Prostate gland (tissue), 2 donors: ENCODE results near the gene TTPAL.

ENCODE experiments used
- POLR2A ChIP-seq: fragments of 450-650 bp; IDR thresholded peaks from one replicate; pipeline ENCODE4 v1.6.1; 2016; ENCODE audit warnings: antibody characterized with exemption, mild to moderate bottlenecking
- POLR2AphosphoS5 ChIP-seq: sonication (generic); formaldehyde crosslinking; IDR thresholded peaks from one replicate; pipeline ENCODE4 v1.6.1; 2017; ENCODE audit warnings: antibody characterized with exemption
- TF ChIP-seq, protein P1 (sequence below), 4 experiments: fragments of 200-600 bp in 2 of 4; fragments of 450-650 bp in 2 of 4; sonication (generic) in 2 of 4; IDR thresholded peaks; 1 replicate in 3 of 4; 2 replicates in 1 of 4; pipeline ENCODE4 v1.5.1; 2016 to 2019; ENCODE audit warnings: antibody characterized with exemption in 4 of 4, mild to moderate bottlenecking in 2 of 4, moderate library complexity in 2 of 4

DNA sequence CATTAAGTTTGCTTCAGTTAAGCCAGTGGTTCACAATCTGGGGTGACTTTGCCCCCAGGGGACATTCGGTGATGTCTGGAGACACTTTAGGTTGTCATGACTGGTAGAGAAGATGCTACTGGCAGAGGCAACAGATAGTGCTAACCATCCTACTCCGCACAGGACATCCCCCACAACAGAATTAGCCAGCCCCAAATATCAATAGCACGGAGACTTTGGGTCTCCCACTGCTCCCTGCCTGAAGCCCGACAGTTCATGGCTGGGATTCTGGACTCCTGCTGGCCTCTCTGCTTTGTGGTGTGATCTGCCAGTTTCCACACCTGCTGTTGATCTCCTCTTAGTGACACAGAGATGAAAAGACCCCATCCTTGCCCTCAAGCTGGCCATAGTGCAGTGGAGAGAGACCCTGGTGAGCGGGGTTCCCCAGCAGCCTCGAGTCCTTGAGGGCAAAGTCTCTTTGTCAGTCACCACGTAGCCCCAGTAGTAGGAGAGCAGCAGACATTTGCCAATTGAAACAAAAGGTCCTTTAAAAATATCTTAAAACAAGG is 24.7 kb upstream of the TTPAL start:
- TF ChIP-seq, protein P1, sequence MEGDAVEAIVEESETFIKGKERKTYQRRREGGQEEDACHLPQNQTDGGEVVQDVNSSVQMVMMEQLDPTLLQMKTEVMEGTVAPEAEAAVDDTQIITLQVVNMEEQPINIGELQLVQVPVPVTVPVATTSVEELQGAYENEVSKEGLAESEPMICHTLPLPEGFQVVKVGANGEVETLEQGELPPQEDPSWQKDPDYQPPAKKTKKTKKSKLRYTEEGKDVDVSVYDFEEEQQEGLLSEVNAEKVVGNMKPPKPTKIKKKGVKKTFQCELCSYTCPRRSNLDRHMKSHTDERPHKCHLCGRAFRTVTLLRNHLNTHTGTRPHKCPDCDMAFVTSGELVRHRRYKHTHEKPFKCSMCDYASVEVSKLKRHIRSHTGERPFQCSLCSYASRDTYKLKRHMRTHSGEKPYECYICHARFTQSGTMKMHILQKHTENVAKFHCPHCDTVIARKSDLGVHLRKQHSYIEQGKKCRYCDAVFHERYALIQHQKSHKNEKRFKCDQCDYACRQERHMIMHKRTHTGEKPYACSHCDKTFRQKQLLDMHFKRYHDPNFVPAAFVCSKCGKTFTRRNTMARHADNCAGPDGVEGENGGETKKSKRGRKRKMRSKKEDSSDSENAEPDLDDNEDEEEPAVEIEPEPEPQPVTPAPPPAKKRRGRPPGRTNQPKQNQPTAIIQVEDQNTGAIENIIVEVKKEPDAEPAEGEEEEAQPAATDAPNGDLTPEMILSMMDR (IDR thresholded peaks at IDR 0.05) = no peak
- TF ChIP-seq POLR2A (no peak), POLR2AphosphoS5 (no peak)
